HepG2 (cell line): ENCODE measurements around the gene UGT2A3. TPM values are rescaled to one million over a fixed set of nuclear protein-coding genes. Genes with fewer than 3 reads are reported as not detected.

Source experiments
- DRAP1 ChIP-seq: IDR thresholded peaks from 2 replicates; pipeline ENCODE4 v1.6.1; 2016; ENCODE audit warnings: missing genetic modification reagents, missing compliant biosample characterization
- JUN ChIP-seq: sonication (generic); formaldehyde crosslinking; IDR thresholded peaks from 2 replicates; pipeline ENCODE4 v1.4.0; 2020; ENCODE audit warnings: mild to moderate bottlenecking, missing genetic modification reagents
- KLF6 ChIP-seq: IDR thresholded peaks from 2 replicates; pipeline ENCODE4 v1.8.0; 2016; ENCODE audit warnings: missing biosample characterization, missing genetic modification reagents
- KMT2B ChIP-seq: IDR thresholded peaks from 2 replicates; pipeline ENCODE4 v1.6.1; 2016; ENCODE audit warnings: missing genetic modification reagents, missing compliant biosample characterization
- MED8 ChIP-seq: sonication (generic); formaldehyde crosslinking; IDR thresholded peaks from 2 replicates; pipeline ENCODE4 v1.8.1; 2023; ENCODE audit warnings: mild to moderate bottlenecking, missing genetic modification reagents; ENCODE audit not compliant: insufficient replicate concordance
- MEF2D ChIP-seq: sonication (generic); formaldehyde crosslinking; IDR thresholded peaks from 2 replicates; pipeline ENCODE4 v1.5.1; 2020; ENCODE audit warnings: mild to moderate bottlenecking, missing genetic modification reagents
- POLR2A ChIP-seq, 2 experiments: IDR thresholded peaks; 2 replicates each; pipeline ENCODE4 v1.6.1; 2011; ENCODE audit warnings: low read depth in 2 of 2, low read length in 2 of 2, mild to moderate bottlenecking in 1 of 2, moderate library complexity in 1 of 2; ENCODE audit not compliant: insufficient read depth in 1 of 2
- RCOR2 ChIP-seq: IDR thresholded peaks from 2 replicates; pipeline ENCODE4 v1.6.1; 2016; ENCODE audit warnings: missing biosample characterization, missing genetic modification reagents
- SMAD9 ChIP-seq: sonication (generic); formaldehyde crosslinking; IDR thresholded peaks from 2 replicates; pipeline ENCODE4 v1.5.1; 2020; ENCODE audit warnings: mild to moderate bottlenecking, missing genetic modification reagents
- SNRNP70 ChIP-seq: fragments of 200-400 bp; formaldehyde crosslinking; IDR thresholded peaks from 2 replicates; pipeline ENCODE4 v1.6.1; 2017; ENCODE audit warnings: mild to moderate bottlenecking, low read depth, low read length, moderate library complexity
- TEF ChIP-seq: sonication (generic); formaldehyde crosslinking; IDR thresholded peaks from 2 replicates; pipeline ENCODE4 v1.5.0; 2020; ENCODE audit warnings: missing genetic modification reagents
- THYN1 ChIP-seq: sonication (generic); formaldehyde crosslinking; IDR thresholded peaks from 2 replicates; pipeline ENCODE4 v1.8.1; 2023; ENCODE audit warnings: low read depth, mild to moderate bottlenecking, moderate library complexity, missing genetic modification reagents, borderline replicate concordance
- TOPORS ChIP-seq: sonication (generic); formaldehyde crosslinking; IDR thresholded peaks from 2 replicates; pipeline ENCODE4 v1.8.0; 2023; ENCODE audit warnings: mild to moderate bottlenecking, missing genetic modification reagents
- XBP1 ChIP-seq: sonication (generic); formaldehyde crosslinking; IDR thresholded peaks from 2 replicates; pipeline ENCODE4 v1.5.0; 2020; ENCODE audit warnings: missing genetic modification reagents
- ZBTB4 ChIP-seq: sonication (generic); formaldehyde crosslinking; IDR thresholded peaks from 2 replicates; pipeline ENCODE4 v1.4.0; 2020; ENCODE audit warnings: missing genetic modification reagents, mild to moderate bottlenecking, borderline replicate concordance
- ZNF124 ChIP-seq: sonication (generic); formaldehyde crosslinking; IDR thresholded peaks from 2 replicates; pipeline ENCODE4 v1.4.0; 2020; ENCODE audit warnings: missing genetic modification reagents
- ZNF207 ChIP-seq: fragments of 450-650 bp; IDR thresholded peaks from 2 replicates; pipeline ENCODE4 v1.6.1; 2016; ENCODE audit warnings: antibody characterized with exemption, borderline replicate concordance
- ZNF230 ChIP-seq: sonication (generic); formaldehyde crosslinking; IDR thresholded peaks from 2 replicates; pipeline ENCODE4 v1.4.0; 2020; ENCODE audit warnings: mild to moderate bottlenecking, missing genetic modification reagents
- ZNF326 ChIP-seq: sonication (generic); formaldehyde crosslinking; IDR thresholded peaks from 2 replicates; pipeline ENCODE4 v1.4.0; 2020; ENCODE audit warnings: missing genetic modification reagents, borderline replicate concordance
- ZNF333 ChIP-seq: sonication (generic); formaldehyde crosslinking; IDR thresholded peaks from 2 replicates; pipeline ENCODE4 v1.4.0; 2020; ENCODE audit warnings: mild to moderate bottlenecking, missing genetic modification reagents, borderline replicate concordance
- ZNF430 ChIP-seq: sonication (generic); formaldehyde crosslinking; IDR thresholded peaks from 2 replicates; pipeline ENCODE4 v1.9.0; 2021; ENCODE audit warnings: mild to moderate bottlenecking, missing genetic modification reagents
- ZNF446 ChIP-seq: sonication (generic); formaldehyde crosslinking; IDR thresholded peaks from 2 replicates; pipeline ENCODE4 v1.5.0; 2020; ENCODE audit warnings: mild to moderate bottlenecking, missing genetic modification reagents
- ZNF576 ChIP-seq: sonication (generic); formaldehyde crosslinking; IDR thresholded peaks from 2 replicates; pipeline ENCODE4 v1.4.0; 2020; ENCODE audit warnings: mild to moderate bottlenecking, missing genetic modification reagents
- ZNF670 ChIP-seq: sonication (generic); formaldehyde crosslinking; IDR thresholded peaks from 2 replicates; pipeline ENCODE4 v1.8.0; 2022; ENCODE audit warnings: mild to moderate bottlenecking, missing genetic modification reagents, borderline replicate concordance
- ZNF770 ChIP-seq: sonication (generic); formaldehyde crosslinking; IDR thresholded peaks from 2 replicates; pipeline ENCODE4 v1.5.0; 2020; ENCODE audit warnings: mild to moderate bottlenecking, missing genetic modification reagents
- polyA plus RNA-seq, 8 experiments: library from polyadenylated mRNA; depleted of rRNA in 3 of 8; stranded (reverse) in 7 of 8; unstranded in 1 of 8; fragments of >200 nt; fragmentation: Illumina TruSeq in 4 of 8; extraction: Trizol in 4 of 8; gene quantifications; 2 replicates each; pipeline versions ENCODE4 v1.2.1 to v1.2.3, GENCODE V29; 2011 to 2016; ENCODE audit warnings: low read depth in 4 of 8, missing spikeins in 1 of 8, mixed read lengths in 1 of 8; ENCODE audit not compliant: insufficient read depth in 1 of 8
- total RNA-seq, 5 experiments: library from RNA; depleted of rRNA; stranded (reverse); fragments of >200 nt; fragmentation: Illumina TruSeq; extraction: Trizol; gene quantifications; 2 replicates each; pipeline ENCODE4 v1.2.3, GENCODE V29; 2016; ENCODE audit warnings: low read depth in 1 of 5

The UGT2A3 gene
- total and polyA plus RNA-seq, 2 of the 13 experiments (the other 11 are each of a cell fraction or from before 2014, with no cell fraction given) = 61.3 to 97.2 TPM

GRCh38 chr4:68951078-68951805, at the start of gene UGT2A3 (continued):
- TF ChIP-seq JUN (CRISPR knock-in tag) (0 out of 2 replicates have a peak, but pooled peaks have one; percentile 70), POLR2A (IDR thresholded peaks at IDR 0.05; ENCODE audit: insufficient read depth in 1 of 2, low read depth in 2 of 2, low read length in 2 of 2) (peak; percentile 69 to 88), ZNF670 (CRISPR knock-in tag) (no peak), ZNF124 (CRISPR knock-in tag) (peak; percentile 42; the same call in 1 of the 2 replicates), DRAP1 (CRISPR knock-in tag) (peak; percentile 86), THYN1 (CRISPR knock-in tag) (no peak), ZNF333 (no peak), TEF (CRISPR knock-in tag) (peak; percentile 72), XBP1 (no peak), SMAD9 (CRISPR knock-in tag) (no peak), TOPORS (CRISPR knock-in tag) (0 out of 2 replicates have a peak, but pooled peaks have one; percentile 28), ZNF207 (no peak), KLF6 (CRISPR knock-in tag) (no peak), MED8 (CRISPR knock-in tag) (peak; percentile 87), ZNF230 (CRISPR knock-in tag) (no peak), MEF2D (CRISPR knock-in tag) (peak; percentile 34), ZNF576 (no peak), ZNF770 (CRISPR knock-in tag) (no peak), ZNF326 (no peak), RCOR2 (CRISPR knock-in tag) (peak; percentile 59; the same call in 1 of the 2 replicates), ZBTB4 (CRISPR knock-in tag) (no peak), ZNF430 (CRISPR knock-in tag) (peak; percentile 82; the same call in 1 of the 2 replicates), SNRNP70 (no peak), KMT2B (CRISPR knock-in tag) (peak; percentile 63; the same call in 1 of the 2 replicates), ZNF446 (CRISPR knock-in tag) (no peak)
